Measurements from ENCODE around the gene SPON1. TPM values are rescaled to one million over a fixed set of nuclear protein-coding genes. Genes with fewer than 3 reads are reported as not detected.

Gene SPON1
- total and polyA plus RNA-seq, 2 of the 8 experiments (the other 6 are each of a cell fraction or from before 2014, with no cell fraction given): 1.5 to 5.4 TPM

DNA sequence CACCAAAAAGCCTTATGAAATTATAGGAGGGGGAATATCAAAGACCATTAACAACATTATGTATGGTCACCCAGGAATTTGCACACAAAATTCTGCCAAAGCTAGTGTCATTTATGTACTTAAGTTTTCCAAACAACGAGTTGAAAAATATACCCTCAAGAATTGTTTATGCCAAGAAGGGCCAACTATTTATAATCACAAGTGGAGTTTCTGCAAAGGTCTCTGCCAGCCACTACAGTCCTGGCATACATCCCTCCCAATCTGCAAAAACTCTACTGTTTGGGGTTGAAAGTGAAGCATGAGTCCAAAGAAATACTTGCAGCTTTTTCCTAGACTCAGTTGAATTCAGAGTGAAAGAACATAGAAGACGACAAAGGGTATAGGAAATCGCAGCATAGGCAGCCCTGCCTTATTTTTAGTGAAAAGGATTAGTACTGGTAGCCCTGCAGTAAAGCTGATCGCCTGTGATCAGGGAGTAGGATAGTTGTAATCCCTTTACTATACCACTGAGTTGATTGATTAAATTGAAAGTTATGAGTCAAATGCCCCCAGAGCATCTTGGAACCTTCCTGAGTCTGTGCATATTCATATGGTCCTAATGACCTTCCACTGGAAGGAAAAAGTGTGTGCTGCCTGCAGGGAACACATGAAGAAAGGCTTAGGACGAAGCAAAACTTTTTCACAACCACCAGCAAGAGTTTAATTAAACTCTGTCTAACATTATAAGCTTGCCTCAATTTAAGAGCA is 144.0 kb downstream of the SPON1 start:
- FAIRE-seq: no peak
- Histone ChIP-seq H3K4me2 (ENCODE audit: insufficient read depth in 1 of 2, low read depth in 2 of 2, low read length in 2 of 2) (no peak overlapping the region), H4K8ac (ENCODE audit: extremely low read depth, insufficient read depth, low read length) (no peak overlapping the region), H3K9ac (replicated peaks in 1 of 4; ENCODE audit: extremely low read depth in 1 of 4, low read depth in 3 of 4, low read length in 3 of 4) (no peak overlapping the region), H3K23me2 (ENCODE audit: low read depth, low read length) (no peaks in the 10 kb centered on the region), H3K27ac (ENCODE audit: low read depth, low read length) (no peak overlapping the region), H4K5ac (ENCODE audit: insufficient read length, low read depth, low read length) (no peak overlapping the region), H3K4ac (replicated peaks; ENCODE audit: insufficient read length, low read depth, low read length) (no peak overlapping the region), H3K23ac (ENCODE audit: insufficient read length) (no peak overlapping the region), H2AK5ac (ENCODE audit: low read depth, low read length) (no peak overlapping the region), H3K79me1 (ENCODE audit: low read depth, low read length) (no peaks in the 10 kb centered on the region), H2BK12ac (ENCODE audit: low read depth, low read length) (no peak overlapping the region), H3K27me3 (replicated peaks in 1 of 4; ENCODE audit: control insufficient read depth in 3 of 4, extremely low read depth in 1 of 4, insufficient read depth in 3 of 4, low read length in 3 of 4) (no peaks in the 10 kb centered on the region), H2BK20ac (ENCODE audit: low read length) (no peak overlapping the region), H3K79me2 (ENCODE audit: control insufficient read depth in 1 of 2, insufficient read depth in 2 of 2, low read length in 2 of 2) (no peaks in the 10 kb centered on the region), H2BK120ac (replicated peaks; ENCODE audit: low read depth, low read length) (no peak overlapping the region), H3K56ac (replicated peaks; ENCODE audit: insufficient read length, low read depth, low read length) (no peak overlapping the region), H2BK5ac (ENCODE audit: low read depth, low read length) (no peak overlapping the region), H3K18ac (ENCODE audit: extremely low read depth, low read length) (no peak overlapping the region), H3K4me3 (ENCODE audit: extremely low read depth in 1 of 4, insufficient read depth in 2 of 4, low read depth in 3 of 4, low read length in 4 of 4) (no peak overlapping the region), H2BK15ac (ENCODE audit: low read length) (no peak overlapping the region), H3K36me3 (ENCODE audit: control insufficient read depth in 2 of 4, insufficient read depth in 4 of 4, low read length in 3 of 4) (no peaks in the 10 kb centered on the region), H4K20me1 (replicated peaks in 1 of 2; ENCODE audit: control insufficient read depth in 1 of 2, insufficient read depth in 2 of 2, low read length in 2 of 2) (no peaks in the 10 kb centered on the region), H3K9me3 (ENCODE audit: insufficient read depth in 2 of 2, low read depth in 1 of 2, low read length in 1 of 2) (no peaks in the 10 kb centered on the region), H3K14ac (ENCODE audit: insufficient read length) (no peak overlapping the region), H2AFZ (ENCODE audit: low read length) (peak overlapping the region; percentile 19; the same call in 1 of the 2 replicates), H3K4me1 (replicated peaks in 1 of 4; ENCODE audit: control insufficient read depth in 3 of 4, insufficient read depth in 4 of 4, low read length in 3 of 4) (no peaks in the 10 kb centered on the region), H4K91ac (replicated peaks; ENCODE audit: insufficient read length, low read length) (no peak overlapping the region)
- ChIA-PET POLR2A (ENCODE audit: partially characterized antibody) (no interaction called here), CTCF (ENCODE audit: partially characterized antibody) (interaction anchor here (0.6 to 2.0 kb wide), 4 partner anchors 13 to 142 kb away, joined by 3 to 6 read pairs (median 3); no protein-coding TSS in a partner anchor)
- 86% methylated on average over 5 of the region's 5 CpGs; no CpG with 5 or more reads in 1 of the 2 experiments for WGBS, 2 experiments (ENCODE audit: extremely low coverage in 1 of 2, insufficient coverage in 1 of 2, insufficient read length in 1 of 2, insufficient replicate concordance in 2 of 2, low coverage in 1 of 2, low lambda C conversion rate in 2 of 2, missing lambda C conversion rate in 1 of 2)
- no peak for DNase-seq (ENCODE audit: low read depth in 1 of 2, low spot score in 2 of 2)
- no peak for TF ChIP-seq SP4 (IDR thresholded peaks at IDR 0.05; ENCODE audit: low read length)
- no peak for TF ChIP-seq CBX5 (IDR thresholded peaks at IDR 0.05; ENCODE audit: low read depth, low read length)
- no peak for TF ChIP-seq TEAD4 (IDR thresholded peaks at IDR 0.05; ENCODE audit: low read depth, low read length)
- no peak for TF ChIP-seq MAFK (IDR thresholded peaks at IDR 0.05; ENCODE audit: low read depth, low read length)
- no peak for TF ChIP-seq KDM1A (IDR thresholded peaks at IDR 0.05; ENCODE audit: borderline replicate concordance, low read length)
- no peak for TF ChIP-seq ZNF274 (IDR thresholded peaks at IDR 0.05; ENCODE audit: borderline replicate concordance, extremely low read depth, low read length)
- TF ChIP-seq, protein P1, sequence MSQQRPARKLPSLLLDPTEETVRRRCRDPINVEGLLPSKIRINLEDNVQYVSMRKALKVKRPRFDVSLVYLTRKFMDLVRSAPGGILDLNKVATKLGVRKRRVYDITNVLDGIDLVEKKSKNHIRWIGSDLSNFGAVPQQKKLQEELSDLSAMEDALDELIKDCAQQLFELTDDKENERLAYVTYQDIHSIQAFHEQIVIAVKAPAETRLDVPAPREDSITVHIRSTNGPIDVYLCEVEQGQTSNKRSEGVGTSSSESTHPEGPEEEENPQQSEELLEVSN (IDR thresholded peaks at IDR 0.05): no peak
- no peak for TF ChIP-seq TCF12 (IDR thresholded peaks at IDR 0.05; ENCODE audit: low read depth, low read length)
- TF ChIP-seq, protein P2, sequence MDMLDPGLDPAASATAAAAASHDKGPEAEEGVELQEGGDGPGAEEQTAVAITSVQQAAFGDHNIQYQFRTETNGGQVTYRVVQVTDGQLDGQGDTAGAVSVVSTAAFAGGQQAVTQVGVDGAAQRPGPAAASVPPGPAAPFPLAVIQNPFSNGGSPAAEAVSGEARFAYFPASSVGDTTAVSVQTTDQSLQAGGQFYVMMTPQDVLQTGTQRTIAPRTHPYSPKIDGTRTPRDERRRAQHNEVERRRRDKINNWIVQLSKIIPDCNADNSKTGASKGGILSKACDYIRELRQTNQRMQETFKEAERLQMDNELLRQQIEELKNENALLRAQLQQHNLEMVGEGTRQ (IDR thresholded peaks at IDR 0.05; ENCODE audit: low read length): no peak
- TF ChIP-seq HDAC2 (IDR thresholded peaks at IDR 0.05; ENCODE audit: borderline replicate concordance in 1 of 2, low read depth in 2 of 2, low read length in 2 of 2): no peak
- no peak for TF ChIP-seq KDM5A (IDR thresholded peaks at IDR 0.05; ENCODE audit: low read length)
